Transverse colon (tissue), 4 donors: ENCODE measurements around the gene TMOD1.

ENCODE experiments used
- CTCF ChIP-seq, 5 experiments: fragments of 200-600 bp in 3 of 5; fragments of 450-650 bp in 2 of 5; sonication (generic) in 3 of 5; IDR thresholded peaks; 1 replicate in 2 of 5; 2 replicates in 3 of 5; pipeline ENCODE4 v1.5.1; 2016 to 2017; ENCODE audit warnings: antibody characterized with exemption in 5 of 5, inconsistent platforms in 3 of 5, mild to moderate bottlenecking in 2 of 5, moderate library complexity in 1 of 5
- EP300 ChIP-seq: sonication (generic); formaldehyde crosslinking; IDR thresholded peaks from one replicate; pipeline ENCODE4 v1.6.1; 2017; ENCODE audit warnings: antibody characterized with exemption, low read depth
- POLR2A ChIP-seq: fragments of 450-650 bp; IDR thresholded peaks from one replicate; pipeline ENCODE4 v1.6.1; 2016; ENCODE audit warnings: antibody characterized with exemption, mild to moderate bottlenecking, moderate library complexity
- POLR2AphosphoS5 ChIP-seq, 3 donors: sonication (generic); formaldehyde crosslinking; IDR thresholded peaks; one replicate each; pipeline ENCODE4 v1.6.1; 2016; ENCODE audit warnings: antibody characterized with exemption in 3 of 3

GRCh38 chr9:97504381-97505216 lies 3.1 kb downstream of the TMOD1 start:
- TF ChIP-seq CTCF (IDR thresholded peaks at IDR 0.05) (no peak), POLR2A (no peak), POLR2AphosphoS5 (IDR thresholded peaks at IDR 0.05) (no peak), EP300 (no peak)
